ENCODE data around the gene C1orf56. TPM values are rescaled to one million over a fixed set of nuclear protein-coding genes. Genes with fewer than 3 reads are reported as not detected.
"Not testable (repeated sequence)": the region's sequence is repeated elsewhere in the genome, so short reads cannot be mapped to it uniquely, and the experiment has no call there.

Gene C1orf56
- polyA plus RNA-seq, 3 donors, result 11.1 to 11.5 (median 11.3) TPM

- DNase-seq (ENCODE audit: low read depth in 3 of 3, low spot score in 2 of 3), result peak in 1 of 3 donors; percentile 41
Observed at GRCh38 chr1:151060657-151061421, 13.3 kb downstream of the C1orf56 start.

DNA sequence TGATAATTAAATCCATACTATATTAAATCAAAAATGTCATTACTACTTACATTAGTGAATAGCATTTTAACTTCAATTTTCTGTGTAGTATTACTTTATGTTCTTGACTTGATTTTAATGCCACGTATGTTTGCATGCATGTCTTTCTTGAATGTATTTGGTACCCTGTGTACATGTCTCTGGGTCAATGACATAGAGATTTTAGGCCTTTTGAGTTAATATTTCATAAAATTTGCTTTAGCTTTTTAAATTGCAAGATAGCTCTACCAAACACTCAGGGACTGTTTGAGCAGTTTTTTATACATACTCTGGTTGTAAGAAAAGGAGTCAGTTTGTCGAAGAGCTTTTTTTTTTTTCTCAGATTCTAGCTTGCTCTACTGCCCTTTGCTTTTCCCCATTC, 14.2 kb downstream of the C1orf56 start:
- no peak for DNase-seq (ENCODE audit: low read depth in 3 of 3, low spot score in 2 of 3)

GRCh38 chr1:151062741-151063371, 15.3 kb downstream of the C1orf56 start:
- no peak for DNase-seq (ENCODE audit: low read depth in 3 of 3, low spot score in 2 of 3)

GRCh38 chr1:151065089-151065645, 17.6 kb downstream of the C1orf56 start:
- no peak for DNase-seq (ENCODE audit: low read depth in 3 of 3, low spot score in 2 of 3)

GRCh38 chr1:151067185-151067584, 19.6 kb downstream of the C1orf56 start:
- DNase-seq (ENCODE audit: low read depth in 3 of 3, low spot score in 2 of 3), result no peak

- DNase-seq (ENCODE audit: low read depth in 3 of 3, low spot score in 2 of 3), result no peak
Observed at GRCh38 chr1:151069103-151069486, 21.5 kb downstream of the C1orf56 start.

GRCh38 chr1:151070474-151071276, 23.1 kb downstream of the C1orf56 start, which contains the start of gene GABPB2:
TSS of gene GABPB2 (plus strand) at chr1:151070761. CDS start at chr1:151088190, 17,429 bp downstream.
- DNase-seq (ENCODE audit: low read depth in 3 of 3, low spot score in 2 of 3), result peak; percentile 85 to 96 (median 92)

DNA sequence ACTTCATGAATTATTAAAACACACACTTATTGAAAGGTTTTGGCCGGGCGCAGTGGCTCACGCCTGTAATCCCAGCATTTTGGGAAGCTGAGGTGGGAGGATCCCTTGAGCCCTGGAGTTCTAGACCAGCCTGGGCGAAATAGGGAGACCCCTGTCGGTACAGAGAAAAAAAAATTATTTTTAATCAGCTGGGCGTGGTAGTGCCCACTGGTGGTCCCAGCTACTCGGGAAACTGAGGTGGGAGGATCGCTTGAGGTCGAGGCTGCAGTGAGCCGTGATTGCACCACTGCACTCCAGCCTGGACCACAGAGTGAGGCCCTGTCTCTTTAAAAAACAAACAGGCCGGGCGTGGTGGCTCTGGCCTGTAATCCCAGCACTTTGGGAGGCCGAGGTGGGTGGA, 24.7 kb downstream of the C1orf56 start:
- no peak for DNase-seq (ENCODE audit: low read depth in 3 of 3, low spot score in 2 of 3)

DNA sequence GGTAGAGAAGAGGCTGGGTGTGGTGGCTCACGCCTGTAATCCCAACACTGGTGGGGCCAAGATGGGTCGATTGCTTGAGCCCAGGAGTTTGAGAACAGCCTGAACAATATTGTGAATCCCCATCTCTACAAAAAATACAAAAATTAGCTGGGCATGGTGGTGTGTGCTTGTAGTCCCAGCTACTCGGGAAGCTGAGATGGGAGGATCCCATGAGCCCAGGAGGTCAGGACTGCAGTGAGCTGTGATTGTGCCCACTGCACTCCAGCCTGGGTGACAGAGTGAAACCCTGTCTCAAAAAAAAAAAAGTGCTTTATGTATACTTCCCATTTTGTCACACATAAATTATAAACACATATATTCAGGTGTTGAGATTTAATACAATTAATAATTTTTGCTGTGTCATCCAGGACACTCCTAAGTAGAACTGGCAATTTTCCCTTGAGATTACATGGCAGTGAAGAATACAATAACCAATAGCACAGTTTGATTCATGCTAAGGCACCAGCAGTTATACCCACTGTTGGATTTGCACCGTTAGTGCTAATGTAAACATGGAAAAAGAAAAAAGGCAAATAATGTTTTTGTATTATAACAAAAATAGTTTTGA, 38.5 kb downstream of the C1orf56 start:
- DNase-seq (ENCODE audit: low read depth in 3 of 3, low spot score in 2 of 3), result no peak

GRCh38 chr1:151097426-151097825, 49.9 kb downstream of the C1orf56 start:
- not testable (repeated sequence) for DNase-seq (ENCODE audit: low read depth in 3 of 3, low spot score in 2 of 3)

DNA sequence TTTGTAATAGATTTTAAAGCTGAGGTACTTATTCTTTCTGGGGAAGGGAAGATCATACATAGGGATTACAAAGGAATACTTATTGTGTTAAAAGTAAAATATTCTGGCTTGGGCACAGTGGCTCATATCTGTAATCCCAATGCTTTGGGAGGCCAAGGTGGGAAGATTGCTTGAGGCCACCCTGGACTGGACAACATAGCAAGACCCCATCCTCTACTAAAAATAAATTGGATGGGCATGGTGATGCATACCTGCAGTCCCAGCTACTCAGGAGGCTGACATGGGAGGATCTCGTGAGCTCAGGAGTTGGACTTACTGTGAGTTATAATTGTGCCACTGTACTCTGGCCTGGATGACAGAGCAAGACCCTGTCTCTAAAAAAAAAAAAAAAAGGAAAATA, 50.6 kb downstream of the C1orf56 start:
- DNase-seq (ENCODE audit: low read depth in 3 of 3, low spot score in 2 of 3), result no peak

Other genes with a start within 250 kb of the C1orf56 start
- gene CTSK, start 239.5 kb upstream of the C1orf56 start, polyA plus RNA-seq (ENCODE audit: insufficient read length in 3 of 3), result 10 to 100 TPM; 15.7 to 29.3 (median 26.8) TPM
- 10 to 100 TPM; 54.9 to 56.9 (median 56.6) TPM for gene ARNT, start 171.2 kb upstream of the C1orf56 start, polyA plus RNA-seq (ENCODE audit: insufficient read length in 3 of 3)
- under 1 TPM in 2 of 3 donors, not detected in 1; 0.12 to 0.21 TPM for gene CTXND2, start 160.6 kb upstream of the C1orf56 start, polyA plus RNA-seq (ENCODE audit: insufficient read length in 3 of 3)
- 10 to 100 TPM; 77.4 to 90.5 (median 84.1) TPM for gene SETDB1, start 121.4 kb upstream of the C1orf56 start, polyA plus RNA-seq (ENCODE audit: insufficient read length in 3 of 3)
- gene CERS2, start 72.9 kb upstream of the C1orf56 start, polyA plus RNA-seq (ENCODE audit: insufficient read length in 3 of 3), result 100 to 1,000 TPM; 297 to 304 (median 298) TPM
- 10 to 100 TPM; 12.4 to 16.7 (median 15.3) TPM for gene ANXA9, start 65.5 kb upstream of the C1orf56 start, polyA plus RNA-seq (ENCODE audit: insufficient read length in 3 of 3)
- gene MINDY1, start 40.8 kb upstream of the C1orf56 start, polyA plus RNA-seq (ENCODE audit: insufficient read length in 3 of 3), result 10 to 100 TPM; 38.4 to 41.3 (median 39.3) TPM
- 10 to 100 TPM; 49.1 to 51.8 (median 50.2) TPM for gene PRUNE1, start 39.3 kb upstream of the C1orf56 start, polyA plus RNA-seq (ENCODE audit: insufficient read length in 3 of 3)
- 1 to 10 TPM; 1.0 to 2.5 (median 1.7) TPM for gene BNIPL, start 11.2 kb upstream of the C1orf56 start, polyA plus RNA-seq (ENCODE audit: insufficient read length in 3 of 3)
- 10 to 100 TPM; 73.6 to 76.2 (median 73.8) TPM for gene CDC42SE1, start 11.9 kb downstream of the C1orf56 start, polyA plus RNA-seq (ENCODE audit: insufficient read length in 3 of 3)
- 10 to 100 TPM; 23.5 to 25.4 (median 25.1) TPM for gene MLLT11, start 12.6 kb downstream of the C1orf56 start, polyA plus RNA-seq (ENCODE audit: insufficient read length in 3 of 3)
- 10 to 100 TPM; 10.2 to 11.0 (median 10.7) TPM for gene GABPB2, start 23.0 kb downstream of the C1orf56 start, polyA plus RNA-seq (ENCODE audit: insufficient read length in 3 of 3)
- gene SEMA6C, start 98.9 kb downstream of the C1orf56 start, polyA plus RNA-seq (ENCODE audit: insufficient read length in 3 of 3), result 10 to 100 TPM; 20.9 to 22.8 (median 22.3) TPM
- gene TNFAIP8L2, start 108.9 kb downstream of the C1orf56 start, polyA plus RNA-seq (ENCODE audit: insufficient read length in 3 of 3), result 1 to 10 TPM; 1.2 to 1.5 (median 1.3) TPM
- 10 to 100 TPM; 17.1 to 21.9 (median 18.1) TPM for gene LYSMD1, start 118.2 kb downstream of the C1orf56 start, polyA plus RNA-seq (ENCODE audit: insufficient read length in 3 of 3)
- 10 to 100 TPM; 37.6 to 38.8 (median 38.5) TPM for gene SCNM1, start 118.4 kb downstream of the C1orf56 start, polyA plus RNA-seq (ENCODE audit: insufficient read length in 3 of 3)
- 1 to 10 TPM in 1 of 3 donors, under 1 TPM in 2; 0.48 to 1.0 (median 0.64) TPM for gene TMOD4, start 128.2 kb downstream of the C1orf56 start, polyA plus RNA-seq (ENCODE audit: insufficient read length in 3 of 3)
- 10 to 100 TPM; 71.1 to 75.7 (median 73.5) TPM for gene VPS72, start 142.4 kb downstream of the C1orf56 start, polyA plus RNA-seq (ENCODE audit: insufficient read length in 3 of 3)
- 10 to 100 TPM; 64.0 to 71.3 (median 65.4) TPM for gene PIP5K1A, start 150.8 kb downstream of the C1orf56 start, polyA plus RNA-seq (ENCODE audit: insufficient read length in 3 of 3)
- 100 to 1,000 TPM; 170 to 184 (median 183) TPM for gene PSMD4, start 207.0 kb downstream of the C1orf56 start, polyA plus RNA-seq (ENCODE audit: insufficient read length in 3 of 3)
- gene ZNF687, start 234.5 kb downstream of the C1orf56 start, polyA plus RNA-seq (ENCODE audit: insufficient read length in 3 of 3), result 10 to 100 TPM; 21.9 to 23.0 (median 22.6) TPM